G401 (cell line): ENCODE measurements around the gene FRMD5. TPM values are rescaled to one million over a fixed set of nuclear protein-coding genes. Genes with fewer than 3 reads are reported as not detected.
"Not testable (repeated sequence)": the region's sequence is repeated elsewhere in the genome, so short reads cannot be mapped to it uniquely, and the experiment has no call there.

Experiments
- DNase-seq: peaks from one replicate; pipeline ENCODE4 v3.0.0-alpha.2; 2015; ENCODE audit warnings: low spot score
- in situ Hi-C: cut with HindIII; loops from 2 replicates; pipeline ENCODE4 v1.10.0; 2016; ENCODE audit warnings: low sequenced_read_pairs, mixed read lengths
- total RNA-seq: library from RNA; depleted of rRNA; stranded (reverse); fragments of >200 nt; shearing (Covaris generic); gene quantifications from 2 replicates; pipeline ENCODE4 v1.2.3, GENCODE V29; 2014

FRMD5 gene
- total RNA-seq, 1 experiment from 2014 or later = not detected

DNA sequence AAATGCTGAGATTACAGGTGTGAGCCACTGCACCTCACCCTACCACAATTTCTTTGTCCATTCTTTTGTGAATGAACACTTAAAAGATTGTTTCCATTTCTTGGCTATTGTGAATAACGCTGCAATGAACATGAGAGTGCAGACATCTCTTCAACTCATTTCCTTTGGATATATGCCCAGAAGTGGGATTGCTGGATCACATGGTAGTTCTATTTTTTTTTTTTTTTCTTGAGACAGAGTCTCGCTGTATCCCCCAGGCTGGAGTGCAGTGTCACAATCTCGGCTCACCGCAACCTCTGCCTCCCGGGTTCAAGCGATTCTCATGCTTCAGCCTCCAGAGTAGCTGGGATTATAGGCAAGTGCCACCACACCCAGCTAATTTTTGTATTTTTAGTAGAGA lies 194.8 kb downstream of the FRMD5 start:
- not testable (repeated sequence) for DNase-seq

DNA sequence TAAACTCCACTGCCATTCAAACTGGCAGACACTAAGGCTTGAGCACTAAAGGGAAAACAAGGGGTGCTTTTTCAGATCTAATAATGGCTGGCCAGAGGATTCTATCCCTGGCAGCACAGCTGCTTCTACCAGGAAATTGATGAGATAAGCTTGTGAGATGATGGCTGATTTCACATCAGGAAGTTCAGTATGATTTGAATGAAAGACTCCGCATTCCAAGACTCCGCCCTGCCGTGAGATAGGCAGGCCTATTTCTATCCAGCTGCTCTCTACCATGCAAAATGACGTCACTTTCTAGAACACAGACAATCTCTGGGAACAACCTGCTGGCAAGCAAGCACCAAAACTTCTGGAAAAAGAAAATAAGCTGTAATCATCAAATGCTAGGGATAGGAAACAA lies 196.5 kb downstream of the FRMD5 start:
- in situ Hi-C loops = no loop called here
- no peak for DNase-seq

More for the DNA sequence above, 194.8 kb downstream of the FRMD5 start:
- in situ Hi-C loops = not testable (repeated sequence)

GRCh38 chr15:43991206-43991605 lies 203.9 kb downstream of the FRMD5 start:
- DNase-seq = peak; percentile 35
- in situ Hi-C loops = no loop called here

DNA sequence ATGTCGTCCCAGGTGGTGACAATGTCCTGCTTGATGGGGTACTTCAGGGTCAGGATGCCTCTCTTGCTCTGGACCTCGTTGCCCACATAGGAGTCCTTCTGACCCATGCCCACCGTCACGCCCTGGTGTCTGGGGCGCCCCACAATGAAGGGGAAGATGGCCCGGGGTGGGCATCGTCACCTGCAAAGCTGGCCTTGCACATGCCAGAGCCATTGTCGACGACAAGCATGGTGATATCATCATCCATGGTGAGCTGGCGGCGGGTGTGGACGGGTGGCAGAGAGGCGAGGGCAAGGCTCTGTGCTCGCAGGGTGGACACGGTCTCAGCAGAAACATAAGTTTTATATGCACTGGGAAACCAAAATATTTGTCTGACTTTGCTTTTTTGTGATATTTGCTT lies 205.1 kb downstream of the FRMD5 start:
- in situ Hi-C loops = no loop called here
- no peak for DNase-seq

DNA sequence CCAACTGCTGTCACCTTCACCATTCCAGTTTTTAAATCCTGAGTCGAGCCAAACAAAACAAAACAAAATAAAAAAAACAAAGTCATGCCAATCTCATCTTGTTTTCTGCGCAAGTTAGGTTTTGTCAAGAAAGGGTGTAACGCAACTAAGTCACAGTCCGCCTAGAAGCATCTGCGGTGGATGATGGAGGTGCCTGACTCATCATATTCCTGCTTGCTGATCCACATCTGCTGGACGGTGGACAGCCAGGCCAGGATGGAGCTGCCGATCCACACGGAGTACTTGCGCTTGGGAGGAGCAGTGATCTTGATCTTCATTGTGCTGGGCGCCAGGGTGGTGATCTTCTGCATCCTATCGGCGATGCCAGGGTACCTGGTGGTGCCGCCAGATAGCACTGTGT lies 206.2 kb downstream of the FRMD5 start:
- DNase-seq = no peak
- in situ Hi-C loops = no loop called here

GRCh38 chr15:43987924-43988323 lies 207.1 kb downstream of the FRMD5 start:
- in situ Hi-C loops = no loop called here
- no peak for DNase-seq

- no peak for DNase-seq
- in situ Hi-C loops = no loop called here
These were observed 208.9 kb downstream of the FRMD5 start for GRCh38 chr15:43985976-43986680.

DNA sequence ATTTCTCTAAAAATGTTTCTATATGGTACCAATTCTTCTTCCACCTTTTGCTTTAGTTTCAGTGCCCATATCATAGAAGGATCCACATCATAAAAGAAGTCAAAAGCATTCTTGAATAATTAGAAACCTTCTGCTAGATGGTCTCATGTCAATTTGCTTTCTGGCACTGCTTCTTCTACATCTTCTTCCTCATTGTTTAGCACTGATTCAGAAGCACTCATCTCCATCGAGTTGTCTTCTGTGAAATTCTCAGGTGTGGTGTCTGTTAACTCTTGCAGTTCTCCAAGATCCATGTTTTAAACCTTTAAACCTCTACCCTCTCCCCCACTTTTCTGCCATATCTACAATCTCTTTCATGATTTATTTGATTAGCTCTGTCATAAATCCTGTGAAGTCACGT lies 213.5 kb downstream of the FRMD5 start:
- no peak for DNase-seq
- in situ Hi-C loops = no loop called here

DNA sequence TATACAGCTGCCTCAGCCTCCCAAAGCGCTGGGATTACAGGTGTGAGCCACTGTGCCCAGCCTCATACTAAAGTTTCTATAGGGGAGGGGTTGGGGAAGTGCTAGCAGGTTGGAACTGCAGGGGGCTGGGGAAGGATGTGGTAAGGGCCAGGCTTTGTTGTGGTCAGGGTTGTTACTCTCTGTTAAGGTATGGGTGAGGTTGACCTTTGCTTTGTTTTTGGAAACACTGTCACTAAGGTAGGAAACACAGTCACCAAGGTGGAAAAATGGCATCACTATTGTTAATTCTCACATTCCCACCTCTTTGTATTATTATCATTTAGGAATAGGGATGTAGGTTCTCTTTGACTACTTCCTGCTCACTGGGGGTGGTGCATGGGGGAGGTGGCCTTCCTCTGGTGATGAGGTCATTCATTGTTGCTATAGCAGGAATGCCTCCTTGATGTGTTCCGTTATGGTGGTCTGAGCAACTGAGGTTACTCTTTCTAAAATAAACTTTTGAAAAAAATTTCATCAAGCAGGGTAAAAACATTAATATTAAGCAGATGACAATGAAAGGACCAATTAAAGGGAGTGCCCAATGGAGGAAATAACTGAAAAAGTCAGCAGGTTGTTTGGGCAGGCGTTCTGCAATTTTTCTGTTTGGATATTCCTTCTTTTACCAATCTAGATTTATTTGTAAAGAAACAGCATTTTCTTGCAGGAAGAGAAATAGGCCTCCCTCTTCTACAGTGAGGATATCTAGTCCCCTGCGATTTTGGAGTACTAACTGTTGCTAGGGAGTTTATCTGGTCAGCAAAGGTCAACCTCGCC lies 217.8 kb downstream of the FRMD5 start:
- no peak for DNase-seq
- in situ Hi-C loops = no loop called here

- no peak for DNase-seq
- in situ Hi-C loops = no loop called here
These were observed 219.3 kb downstream of the FRMD5 start for GRCh38 chr15:43975770-43976169.

- DNase-seq = no peak
- in situ Hi-C loops = no loop called here
These were observed 219.7 kb downstream of the FRMD5 start for GRCh38 chr15:43975326-43975725.

DNA sequence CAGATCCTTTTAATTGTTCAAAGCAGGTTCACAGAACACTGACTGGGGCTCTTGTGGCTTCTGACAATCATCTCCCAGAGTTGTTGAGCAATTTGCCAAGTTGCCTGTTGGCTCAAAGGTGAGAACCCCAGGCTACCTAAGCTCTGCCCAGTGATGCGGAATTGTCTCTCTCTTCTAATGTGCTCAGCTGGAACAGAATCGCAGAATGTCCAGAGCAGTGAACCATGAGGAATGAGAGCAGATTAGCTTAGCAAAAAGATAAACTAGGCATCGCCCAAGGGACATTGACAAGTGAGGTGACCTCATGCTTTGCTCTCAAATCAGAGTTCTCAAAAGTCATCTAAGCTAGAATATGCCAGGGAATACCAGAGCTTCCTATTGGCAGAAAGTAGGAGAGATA lies 220.2 kb downstream of the FRMD5 start:
- in situ Hi-C loops = no loop called here
- peak; percentile 96 for DNase-seq

- no peak for DNase-seq
- in situ Hi-C loops = no loop called here
These were observed 225.2 kb downstream of the FRMD5 start for GRCh38 chr15:43969802-43970375.

- DNase-seq = no peak
- in situ Hi-C loops = no loop called here
These were observed 226.5 kb downstream of the FRMD5 start for GRCh38 chr15:43968551-43968950.

GRCh38 chr15:43966646-43967045 lies 228.4 kb downstream of the FRMD5 start:
- DNase-seq = no peak
- in situ Hi-C loops = no loop called here

DNA sequence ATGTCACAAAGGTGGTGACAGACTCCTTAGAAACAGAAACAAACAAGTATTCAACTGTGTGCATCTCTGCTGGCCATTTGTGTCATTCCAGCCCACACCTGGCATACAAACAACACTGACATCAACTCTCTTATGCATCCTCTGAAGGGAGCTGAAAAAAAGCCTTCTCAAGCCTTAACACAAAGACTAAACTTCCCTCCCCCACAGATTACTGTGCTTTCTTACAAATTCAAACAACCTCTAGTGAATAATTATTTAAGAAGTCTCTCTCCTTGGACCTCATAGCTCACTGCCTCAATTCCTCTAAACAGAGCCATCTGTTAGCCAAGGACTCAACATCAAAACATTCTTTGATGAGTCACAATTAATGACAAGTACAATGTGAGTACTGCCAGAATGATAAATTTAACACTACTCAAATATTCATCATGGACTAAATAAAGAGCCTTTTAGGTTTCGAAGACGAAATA lies 236.2 kb downstream of the FRMD5 start:
- in situ Hi-C loops = no loop called here
- DNase-seq = peak; percentile 19

DNA sequence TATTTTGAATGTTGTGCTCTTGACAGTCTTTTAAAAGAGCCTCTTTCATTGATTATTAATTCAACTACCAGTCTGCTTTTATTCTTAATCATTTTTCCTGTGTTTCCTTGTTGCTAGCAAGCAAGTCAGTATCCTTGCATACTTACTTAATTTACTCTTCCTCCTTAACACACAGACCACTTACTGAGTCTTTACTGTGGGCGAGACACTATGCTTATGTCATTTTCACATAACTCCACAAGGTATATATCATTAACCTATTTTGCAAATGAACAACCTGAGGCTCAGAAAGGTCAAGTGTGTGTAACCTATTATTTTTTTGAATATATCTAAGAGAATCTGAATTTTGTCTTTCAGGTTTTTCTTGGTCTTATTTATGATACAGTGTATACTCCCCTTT lies 237.3 kb downstream of the FRMD5 start:
- no peak for DNase-seq
- in situ Hi-C loops = no loop called here

DNA sequence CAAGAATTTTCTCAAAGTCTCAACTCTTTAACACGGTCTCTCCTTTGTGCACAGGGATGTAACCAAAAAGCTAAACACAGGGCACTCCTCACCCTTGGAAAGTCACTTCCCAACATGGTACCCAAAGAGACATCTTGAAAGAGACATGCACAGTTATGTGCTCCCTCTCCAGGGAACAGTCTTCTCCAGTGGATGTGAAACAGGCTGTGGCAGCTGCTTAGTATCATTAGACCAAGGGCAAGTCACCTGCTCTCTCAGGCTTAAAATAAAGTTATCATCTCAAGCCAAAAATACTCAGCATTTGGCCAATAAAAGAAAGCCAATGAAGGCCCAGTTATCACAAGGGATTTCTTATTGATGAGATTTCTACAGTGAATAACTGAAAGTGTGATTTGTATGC lies 239.9 kb downstream of the FRMD5 start:
- no peak for DNase-seq
- in situ Hi-C loops = no loop called here

- peak; percentile 80 for DNase-seq
- in situ Hi-C loops = no loop called here
These were observed 240.9 kb downstream of the FRMD5 start for GRCh38 chr15:43954181-43954621.

DNA sequence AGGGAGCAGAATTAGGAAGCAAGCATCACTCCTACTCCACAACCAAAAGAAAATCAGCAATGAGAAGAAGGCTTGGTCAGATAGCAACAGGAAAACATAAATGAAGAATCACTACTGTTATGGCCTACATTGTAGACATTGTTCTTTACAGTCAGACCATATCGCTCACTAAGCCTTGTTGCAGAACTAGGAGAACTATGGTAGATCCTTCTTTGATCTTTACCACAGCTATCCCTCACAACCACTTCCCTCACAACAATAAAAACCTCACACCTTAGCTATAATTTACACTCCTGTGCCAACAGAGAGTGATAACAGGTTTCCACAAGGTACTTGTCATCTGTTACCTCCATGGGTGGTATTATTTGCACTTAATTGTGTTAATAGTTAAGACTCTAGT lies 241.7 kb downstream of the FRMD5 start:
- in situ Hi-C loops = no loop called here
- peak; percentile 53 for DNase-seq
